Muscle layer of colon (tissue), 2 donors: ENCODE measurements around the gene KIF26A.

ENCODE experiments used
- H3K27ac ChIP-seq: one replicate; pipeline ENCODE4 v1.7.0; 2013; ENCODE audit warnings: low read depth, mild to moderate bottlenecking, low read length, moderate library complexity
- H3K27me3 ChIP-seq, 2 donors: one replicate each; pipeline ENCODE4 v1.7.0; 2013; ENCODE audit warnings: low read length in 2 of 2, mild to moderate bottlenecking in 2 of 2; ENCODE audit not compliant: insufficient read depth in 2 of 2, control insufficient read depth in 1 of 2
- H3K36me3 ChIP-seq: one replicate; pipeline ENCODE4 v1.7.0; 2013; ENCODE audit warnings: mild to moderate bottlenecking, low read length; ENCODE audit not compliant: insufficient read depth
- H3K4me1 ChIP-seq: one replicate; pipeline ENCODE4 v1.7.0; 2013; ENCODE audit warnings: mild to moderate bottlenecking, low read length; ENCODE audit not compliant: insufficient read depth
- H3K4me3 ChIP-seq, 2 donors: one replicate each; pipeline ENCODE4 v1.7.0; 2013; ENCODE audit warnings: low read length in 2 of 2, low read depth in 1 of 2, mild to moderate bottlenecking in 1 of 2, moderate library complexity in 1 of 2
- H3K9ac ChIP-seq: one replicate; pipeline ENCODE4 v1.7.0; 2013; ENCODE audit warnings: low read length
- H3K9me3 ChIP-seq: one replicate; pipeline ENCODE4 v1.7.0; 2013; ENCODE audit warnings: mild to moderate bottlenecking, low read length
- donor health status: abdominal sarcoma.
- donor health status: Adenocarcinoma of cecum.

The KIF26A gene

DNA sequence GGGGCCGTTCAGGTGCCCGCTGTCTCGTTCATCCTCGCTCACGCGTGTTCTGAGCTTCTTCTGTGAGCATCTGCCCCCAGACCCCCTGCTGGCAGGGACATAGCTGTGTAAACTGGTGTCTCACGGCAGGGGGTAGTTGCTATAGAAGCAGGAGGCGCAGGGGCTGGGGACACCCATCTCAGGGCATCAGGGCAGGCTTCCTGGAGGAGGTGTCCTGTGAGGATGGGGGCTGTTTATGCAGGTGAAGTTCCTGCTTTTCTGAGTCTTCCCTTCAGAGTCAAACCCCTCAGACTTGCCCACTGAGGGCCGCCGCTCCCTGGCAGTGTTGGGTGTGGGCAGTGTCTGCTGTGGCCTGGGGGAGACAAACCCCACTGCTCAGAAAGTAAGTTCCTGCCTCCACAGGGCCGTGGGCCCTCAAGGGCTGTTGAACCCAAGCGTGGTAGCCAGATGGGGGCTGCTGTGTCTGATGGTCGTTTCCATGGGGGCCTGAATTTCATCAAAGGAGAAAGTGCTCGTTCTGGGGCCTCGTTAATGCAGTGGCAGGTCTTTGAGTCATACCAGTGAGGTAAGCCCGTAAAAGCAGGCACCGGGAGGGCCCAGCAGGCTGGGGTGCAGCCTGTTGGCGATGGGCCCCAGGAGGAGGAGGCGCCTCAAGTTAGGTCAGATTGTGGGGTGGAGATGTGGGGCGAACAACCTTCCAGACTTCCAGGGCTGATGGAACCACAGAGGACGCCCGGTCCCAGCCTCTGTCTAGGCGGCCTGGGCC, 23.4 kb downstream of the KIF26A start:
- no peaks in the 10 kb centered on the region for H3K9me3 ChIP-seq
- no peaks in the 10 kb centered on the region for H3K27me3 ChIP-seq
- no peaks in the 10 kb centered on the region for H3K4me1 ChIP-seq
- H3K27ac ChIP-seq = no peak overlapping the region
- no peaks in the 10 kb centered on the region for H3K36me3 ChIP-seq
- no peak overlapping the region for H3K4me3 ChIP-seq
- H3K9ac ChIP-seq = no peak overlapping the region

GRCh38 chr14:104162495-104162894, 24.1 kb downstream of the KIF26A start:
- Histone ChIP-seq H3K27me3 (no peaks in the 10 kb centered on the region), H3K9me3 (no peaks in the 10 kb centered on the region), H3K27ac (no peak overlapping the region), H3K4me1 (no peaks in the 10 kb centered on the region), H3K36me3 (no peaks in the 10 kb centered on the region), H3K4me3 (no peak overlapping the region), H3K9ac (no peak overlapping the region)

GRCh38 chr14:104163541-104163940, 25.2 kb downstream of the KIF26A start:
- Histone ChIP-seq H3K9me3 (no peaks in the 10 kb centered on the region), H3K4me1 (no peaks in the 10 kb centered on the region), H3K27ac (no peak overlapping the region), H3K27me3 (no peaks in the 10 kb centered on the region), H3K4me3 (no peak overlapping the region), H3K36me3 (no peaks in the 10 kb centered on the region), H3K9ac (no peak overlapping the region)

DNA sequence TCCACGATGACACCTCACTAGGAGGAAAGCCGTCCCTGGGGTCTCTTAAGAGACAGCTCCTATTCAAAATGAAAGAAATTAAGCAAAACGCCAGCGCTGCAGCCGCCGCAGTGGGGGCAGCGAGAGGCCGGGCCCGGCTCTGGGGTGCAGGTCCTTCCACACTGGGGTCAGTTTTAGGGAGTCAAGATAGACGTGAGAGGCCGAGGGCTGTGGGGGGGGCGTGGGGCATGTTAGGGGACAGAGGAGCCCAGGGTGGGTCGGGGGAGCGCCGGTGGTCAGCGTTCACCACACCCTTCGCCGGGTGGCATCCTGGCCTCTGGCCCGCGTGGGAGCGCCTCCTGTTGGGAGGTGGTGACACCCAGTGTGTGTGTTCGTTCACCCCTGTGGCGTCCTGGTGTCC, 25.7 kb downstream of the KIF26A start:
- no peaks in the 10 kb centered on the region for H3K4me1 ChIP-seq
- no peak overlapping the region for H3K9ac ChIP-seq
- H3K9me3 ChIP-seq = no peaks in the 10 kb centered on the region
- no peak overlapping the region for H3K4me3 ChIP-seq
- no peak overlapping the region for H3K27ac ChIP-seq
- no peaks in the 10 kb centered on the region for H3K27me3 ChIP-seq
- no peaks in the 10 kb centered on the region for H3K36me3 ChIP-seq

GRCh38 chr14:104164512-104164911, 26.1 kb downstream of the KIF26A start:
- Histone ChIP-seq H3K36me3 (no peaks in the 10 kb centered on the region), H3K4me1 (no peaks in the 10 kb centered on the region), H3K4me3 (no peak overlapping the region), H3K9ac (no peak overlapping the region), H3K27me3 (no peaks in the 10 kb centered on the region), H3K27ac (no peak overlapping the region), H3K9me3 (no peaks in the 10 kb centered on the region)

- Histone ChIP-seq H3K4me3 (no peak overlapping the region), H3K4me1 (no peaks in the 10 kb centered on the region), H3K27me3 (no peaks in the 10 kb centered on the region), H3K9me3 (no peaks in the 10 kb centered on the region), H3K27ac (no peak overlapping the region), H3K9ac (no peak overlapping the region), H3K36me3 (no peaks in the 10 kb centered on the region)
These were observed 28.3 kb downstream of the KIF26A start for GRCh38 chr14:104166698-104167097.

DNA sequence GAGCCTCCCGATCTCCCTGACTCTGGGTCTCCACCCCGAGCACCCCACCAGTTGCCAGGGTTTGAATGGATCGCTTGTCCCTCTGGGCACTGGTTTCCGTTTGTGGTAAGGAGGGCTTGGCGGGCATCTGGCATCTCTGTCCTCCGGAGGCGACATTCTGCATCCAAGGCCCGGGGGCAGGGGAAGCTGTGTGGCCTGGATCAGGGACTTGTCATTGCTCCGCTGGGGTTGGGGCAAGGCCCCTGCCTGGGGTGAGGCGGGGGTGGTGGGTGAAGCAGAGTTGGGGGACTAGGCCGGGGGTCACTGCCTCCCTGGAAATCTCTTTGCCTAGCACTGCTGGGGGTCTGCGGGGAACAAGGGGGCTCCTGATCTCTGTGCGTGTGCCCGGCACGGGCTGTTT, 30.2 kb downstream of the KIF26A start:
- no peak overlapping the region for H3K9ac ChIP-seq
- H3K4me3 ChIP-seq = no peak overlapping the region
- H3K27ac ChIP-seq = no peak overlapping the region
- H3K27me3 ChIP-seq = no peaks in the 10 kb centered on the region
- no peaks in the 10 kb centered on the region for H3K9me3 ChIP-seq
- no peaks in the 10 kb centered on the region for H3K4me1 ChIP-seq
- no peaks in the 10 kb centered on the region for H3K36me3 ChIP-seq

GRCh38 chr14:104169005-104169698, 30.8 kb downstream of the KIF26A start:
- Histone ChIP-seq H3K9ac (no peak overlapping the region), H3K9me3 (no peaks in the 10 kb centered on the region), H3K27me3 (no peaks in the 10 kb centered on the region), H3K36me3 (no peaks in the 10 kb centered on the region), H3K27ac (no peak overlapping the region), H3K4me1 (no peaks in the 10 kb centered on the region), H3K4me3 (no peak overlapping the region)

GRCh38 chr14:104169699-104170479, 31.5 kb downstream of the KIF26A start:
- Histone ChIP-seq H3K27ac (no peak overlapping the region), H3K27me3 (no peaks in the 10 kb centered on the region), H3K4me1 (no peaks in the 10 kb centered on the region), H3K9ac (no peak overlapping the region), H3K4me3 (no peak overlapping the region), H3K36me3 (no peaks in the 10 kb centered on the region), H3K9me3 (no peaks in the 10 kb centered on the region)

GRCh38 chr14:104171029-104171697, 32.8 kb downstream of the KIF26A start:
- Histone ChIP-seq H3K9me3 (no peaks in the 10 kb centered on the region), H3K36me3 (no peaks in the 10 kb centered on the region), H3K4me1 (no peaks in the 10 kb centered on the region), H3K4me3 (no peak overlapping the region), H3K9ac (no peak overlapping the region), H3K27ac (no peak overlapping the region), H3K27me3 (no peaks in the 10 kb centered on the region)

GRCh38 chr14:104171895-104172294, 33.5 kb downstream of the KIF26A start:
- Histone ChIP-seq H3K27me3 (no peaks in the 10 kb centered on the region), H3K4me1 (no peaks in the 10 kb centered on the region), H3K27ac (no peak overlapping the region), H3K4me3 (no peak overlapping the region), H3K36me3 (no peaks in the 10 kb centered on the region), H3K9ac (no peak overlapping the region), H3K9me3 (no peaks in the 10 kb centered on the region)
